HepG2 (cell line): ENCODE results near the gene NIPSNAP3A. TPM values are rescaled to one million over a fixed set of nuclear protein-coding genes. Genes with fewer than 3 reads are reported as not detected.

ENCODE experiments used
- ATAC-seq: fragments of 200-7000 bp; cut with Tn5 transposase; 3 replicates; pipeline ENCODE4 v1.9.1; 2020; ENCODE audit warnings: mild to moderate bottlenecking, moderate library complexity
- BruUV-seq: library from RNA; stranded (reverse); fragments of 400-500 nt; replicated peaks from 2 replicates; lab custom pipeline; 2021; lab: Mats Ljungman, UMichigan
- CTCF ChIA-PET: fragments of 300-600 bp; formaldehyde crosslinking; extraction: SDS; loops from one replicate; lab custom pipeline; 2021; ENCODE audit warnings: low total read pairs, inconsistent platforms, low intra/inter-chr PET ratio; lab: Yijun Ruan, JAX
- POLR2A ChIA-PET: fragments of 350-600 bp; sonication (Branson Sonifier 250); formaldehyde crosslinking; loops from one replicate; lab custom pipeline; 2020; ENCODE audit warnings: antibody characterized with exemption, inconsistent platforms; lab: Yijun Ruan, JAX
- DNase-seq: peaks from one replicate; pipeline ENCODE4 v3.0.0-alpha.2; 2015; ENCODE audit warnings: low spot score
- FAIRE-seq: peaks from 3 replicates; lab custom pipeline; 2011; peaks lifted over from hg19 to GRCh38; lab: Jason Lieb, UNC
- H2AFZ ChIP-seq: one replicate; pipeline ENCODE4 v1.6.1; 2011; ENCODE audit warnings: low read length, inconsistent platforms
- H3K27ac ChIP-seq: fragments of 300-600 bp; 3 replicates; pipeline ENCODE4 v1.8.0; 2011; ENCODE audit warnings: mixed run types, mild to moderate bottlenecking, mixed read lengths, low read length, inconsistent platforms; ENCODE audit not compliant: insufficient read depth; ENCODE audit errors: extremely low read length
- H3K27me3 ChIP-seq, 2 experiments: fragments of 200-600 bp in 1 of 2; 2 replicates in 1 of 2; 3 replicates in 1 of 2; pipeline versions ENCODE4 v1.6.0 to v1.8.0; 2011; ENCODE audit warnings: low read length in 2 of 2, mild to moderate bottlenecking in 2 of 2, moderate library complexity in 2 of 2, inconsistent platforms in 1 of 2; ENCODE audit not compliant: insufficient read depth in 2 of 2, control insufficient read depth in 1 of 2
- H3K36me3 ChIP-seq, 2 experiments: fragments of 200-600 bp in 1 of 2; replicated peaks in 1 of 2; 2 replicates in 1 of 2; 3 replicates in 1 of 2; pipeline versions ENCODE4 v1.5.1 to v1.8.0; 2011; ENCODE audit warnings: low read length in 2 of 2, inconsistent platforms in 1 of 2; ENCODE audit not compliant: insufficient read depth in 2 of 2, control insufficient read depth in 1 of 2
- H3K4me1 ChIP-seq: 2 replicates; pipeline ENCODE4 v1.5.1; 2012; ENCODE audit warnings: low read length, inconsistent platforms; ENCODE audit not compliant: insufficient read depth
- H3K4me2 ChIP-seq: 2 replicates; pipeline ENCODE4 v1.6.0; 2011; ENCODE audit warnings: low read depth, low read length, inconsistent platforms
- H3K4me3 ChIP-seq, 3 experiments: fragments of 200-600 bp in 1 of 3; sonication (generic), shearing (Covaris generic) in 1 of 3; replicated peaks in 1 of 3; 2 replicates each; pipeline ENCODE4 v1.5.1; 2011 to 2016; ENCODE audit warnings: low read length in 3 of 3, inconsistent platforms in 2 of 3, low read depth in 2 of 3, mild to moderate bottlenecking in 2 of 3, control low read depth in 1 of 3, mixed read lengths in 1 of 3; ENCODE audit not compliant: insufficient read depth in 1 of 3
- H3K79me2 ChIP-seq: one replicate; pipeline ENCODE4 v1.6.1; 2011; ENCODE audit warnings: low read length, inconsistent platforms; ENCODE audit not compliant: insufficient read depth
- H3K9ac ChIP-seq: 2 replicates; pipeline ENCODE4 v1.6.0; 2011; ENCODE audit warnings: mild to moderate bottlenecking, low read depth, low read length, inconsistent platforms; ENCODE audit not compliant: insufficient read depth
- H3K9me3 ChIP-seq: 2 replicates; pipeline ENCODE4 v1.5.1; 2012; ENCODE audit warnings: mild to moderate bottlenecking, low read length
- H4K20me1 ChIP-seq: 2 replicates; pipeline ENCODE4 v1.6.0; 2011; ENCODE audit warnings: inconsistent platforms, mild to moderate bottlenecking, low read length, moderate library complexity; ENCODE audit not compliant: insufficient read depth
- ARID2 ChIP-seq: sonication (generic); formaldehyde crosslinking; IDR thresholded peaks from 2 replicates; pipeline ENCODE4 v1.8.1; 2022; ENCODE audit warnings: mild to moderate bottlenecking, missing genetic modification reagents, borderline replicate concordance
- ARID5B ChIP-seq: IDR thresholded peaks from 2 replicates; pipeline ENCODE4 v1.4.0; 2020; ENCODE audit warnings: mild to moderate bottlenecking, missing genetic modification reagents
- RFX1 ChIP-seq: fragments of 450-650 bp; IDR thresholded peaks from 2 replicates; pipeline ENCODE4 v1.6.1; 2017
- TEF ChIP-seq: sonication (generic); formaldehyde crosslinking; IDR thresholded peaks from 2 replicates; pipeline ENCODE4 v1.5.0; 2020; ENCODE audit warnings: missing genetic modification reagents
- THAP11 ChIP-seq: IDR thresholded peaks from 2 replicates; pipeline ENCODE4 v1.6.1; 2016; ENCODE audit warnings: missing biosample characterization, missing genetic modification reagents
- XRCC5 ChIP-seq: fragments of 200-400 bp; formaldehyde crosslinking; optimal IDR thresholded peaks from 2 replicates; pipeline ENCODE3; 2017; ENCODE audit warnings: mild to moderate bottlenecking, low read length
- ZMYM2 ChIP-seq: sonication (generic); formaldehyde crosslinking; IDR thresholded peaks from 2 replicates; pipeline ENCODE4 v1.8.0; 2022; ENCODE audit warnings: mild to moderate bottlenecking, missing genetic modification reagents
- ZNF17 ChIP-seq: sonication (generic); formaldehyde crosslinking; IDR thresholded peaks from 2 replicates; pipeline ENCODE4 v1.5.0; 2020; ENCODE audit warnings: mild to moderate bottlenecking, missing genetic modification reagents
- ZNF749 ChIP-seq: sonication (generic); formaldehyde crosslinking; IDR thresholded peaks from 2 replicates; pipeline ENCODE4 v1.8.0; 2022; ENCODE audit warnings: mild to moderate bottlenecking, missing genetic modification reagents, moderate library complexity, borderline replicate concordance
- ZNF770 ChIP-seq: sonication (generic); formaldehyde crosslinking; IDR thresholded peaks from 2 replicates; pipeline ENCODE4 v1.5.0; 2020; ENCODE audit warnings: mild to moderate bottlenecking, missing genetic modification reagents
- ZNF792 ChIP-seq: IDR thresholded peaks from 2 replicates; pipeline ENCODE4 v1.6.1; 2016
- ZSCAN21 ChIP-seq: sonication (generic); formaldehyde crosslinking; IDR thresholded peaks from 2 replicates; pipeline ENCODE4 v1.8.0; 2022; ENCODE audit warnings: mild to moderate bottlenecking, missing genetic modification reagents, moderate library complexity, borderline replicate concordance
- WGBS: methylation state at CpG from one replicate; pipeline ENCODE4 v1.1.6; 2017; ENCODE audit warnings: low lambda C conversion rate; 5-methylcytosine and 5-hydroxymethylcytosine counted together
- in situ Hi-C: cut with HindIII; loops from 2 replicates; pipeline ENCODE4 v1.10.0; 2017; ENCODE audit warnings: low pct_unique_long_range_greater_than_20kb; ENCODE audit not compliant: extremely low pct_ligation_motif_present
- intact Hi-C: fragments of 100-400 bp; cut with micrococcal nuclease; formaldehyde crosslinking; loops from one replicate; pipeline ENCODE4 v1.10.0; 2022; ENCODE audit not compliant: unreplicated experiment
- polyA plus RNA-seq, 8 experiments: library from polyadenylated mRNA; depleted of rRNA in 3 of 8; stranded (reverse) in 7 of 8; unstranded in 1 of 8; fragments of >200 nt; fragmentation: Illumina TruSeq in 4 of 8; extraction: Trizol in 4 of 8; gene quantifications; 2 replicates each; pipeline versions ENCODE4 v1.2.1 to v1.2.3, GENCODE V29; 2011 to 2016; ENCODE audit warnings: low read depth in 4 of 8, missing spikeins in 1 of 8, mixed read lengths in 1 of 8; ENCODE audit not compliant: insufficient read depth in 1 of 8
- total RNA-seq, 5 experiments: library from RNA; depleted of rRNA; stranded (reverse); fragments of >200 nt; fragmentation: Illumina TruSeq; extraction: Trizol; gene quantifications; 2 replicates each; pipeline ENCODE4 v1.2.3, GENCODE V29; 2016; ENCODE audit warnings: low read depth in 1 of 5

The NIPSNAP3A gene
- total and polyA plus RNA-seq, 2 of the 13 experiments (the other 11 are each of a cell fraction or from before 2014, with no cell fraction given): 13.7 to 14.6 TPM

DNA sequence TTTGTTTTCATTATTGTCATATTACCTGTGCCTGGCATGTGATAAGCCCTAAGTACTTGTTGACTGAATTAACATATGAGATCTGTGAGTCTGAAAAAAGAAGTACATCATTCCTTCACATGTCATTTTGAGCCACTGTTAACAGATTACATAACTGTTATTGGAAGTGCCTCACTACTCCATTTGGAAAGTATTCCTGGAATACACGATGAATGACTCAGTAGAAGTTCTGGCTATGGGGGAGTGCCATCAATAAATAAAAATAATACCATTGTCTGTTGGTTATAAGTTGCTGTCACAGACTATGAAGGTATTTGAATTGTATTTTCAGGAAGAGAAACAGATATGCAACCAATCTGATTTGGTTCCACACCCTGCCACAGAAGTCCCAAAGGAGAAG lies 29.3 kb downstream of the NIPSNAP3A start:
- FAIRE-seq (no peak), DNase-seq (no peak), ATAC-seq (no peak)
- intact Hi-C loops (no loop called here), in situ Hi-C loops (no loop called here)
- no peaks in the 10 kb centered on the region for H3K4me1 ChIP-seq
- ChIA-PET CTCF (no interaction called here), POLR2A (no interaction called here)
- no peaks in the 10 kb centered on the region for H3K27me3 ChIP-seq
- no peaks in the 10 kb centered on the region for H3K79me2 ChIP-seq
- 87% methylated on average over 1 of the region's 1 CpG for WGBS
- no peak overlapping the region for H3K9ac ChIP-seq
- H2AFZ ChIP-seq: no peak overlapping the region
- H3K27ac ChIP-seq: no peak overlapping the region
- no peaks in the 10 kb centered on the region for H4K20me1 ChIP-seq
- H3K4me3 ChIP-seq: no peak overlapping the region
- BruUV-seq: no TSS peak
- no peaks in the 10 kb centered on the region for H3K36me3 ChIP-seq
- no peak overlapping the region for H3K4me2 ChIP-seq
- no peak for TF ChIP-seq ARID5B (CRISPR knock-in tag)
- no peak for TF ChIP-seq ZNF770 (CRISPR knock-in tag)
- TF ChIP-seq RFX1: no peak
- TF ChIP-seq ZMYM2 (CRISPR knock-in tag): no peak
- no peak for TF ChIP-seq THAP11 (CRISPR knock-in tag)
- no peak for TF ChIP-seq ZSCAN21 (CRISPR knock-in tag)
- no peak for TF ChIP-seq TEF (CRISPR knock-in tag)
- no peak for TF ChIP-seq ZNF749
- no peak for TF ChIP-seq XRCC5
- TF ChIP-seq ARID2: no peak
- TF ChIP-seq ZNF17 (CRISPR knock-in tag): no peak
- TF ChIP-seq ZNF792: no peak
- no peaks in the 10 kb centered on the region for H3K9me3 ChIP-seq
